ENCODE results near the gene TUBAL3. TPM values are rescaled to one million over a fixed set of nuclear protein-coding genes. Genes with fewer than 3 reads are reported as not detected.
"Not testable (repeated sequence)": the region's sequence is repeated elsewhere in the genome, so short reads cannot be mapped to it uniquely, and the experiment has no call there.

TUBAL3 gene
- polyA plus RNA-seq, 1 experiment = not detected

- CTCF ChIA-PET = interaction anchor here (1.0 to 1.2 kb wide), 2 partner anchors 20 to 219 kb away, joined by 3 read pairs; no protein-coding TSS in a partner anchor
- POLR2A ChIA-PET = no interaction called here
- no peaks in the 10 kb centered on the region for H3K36me3 ChIP-seq (ENCODE audit: control insufficient read depth, insufficient read depth, low read length)
- no peak overlapping the region for H3K4me3 ChIP-seq (ENCODE audit: low read depth, low read length)
- TF ChIP-seq CTCF (IDR thresholded peaks at IDR 0.05; ENCODE audit: insufficient read depth, low read depth, low read length) = no peak
- H3K27me3 ChIP-seq (ENCODE audit: control insufficient read depth, insufficient read depth, low read length) = no peaks in the 10 kb centered on the region
- no peak for DNase-seq (ENCODE audit: low read depth)
Measured at GRCh38 chr10:5381187-5381586, 23.4 kb downstream of the TUBAL3 start.

GRCh38 chr10:5380395-5380794, 24.2 kb downstream of the TUBAL3 start:
- POLR2A ChIA-PET; H3K27me3 ChIP-seq (ENCODE audit: control insufficient read depth, insufficient read depth, low read length); H3K36me3 ChIP-seq (ENCODE audit: control insufficient read depth, insufficient read depth, low read length); H3K4me3 ChIP-seq (ENCODE audit: low read depth, low read length); DNase-seq (ENCODE audit: low read depth): not testable (repeated sequence)
- CTCF ChIA-PET = interaction anchor here (0.7 to 1.5 kb wide), 4 partner anchors 19 to 531 kb away, joined by 3 to 10 read pairs (median 3); no protein-coding TSS in a partner anchor

GRCh38 chr10:5379202-5379601, 25.4 kb downstream of the TUBAL3 start:
- POLR2A ChIA-PET; H3K36me3 ChIP-seq (ENCODE audit: control insufficient read depth, insufficient read depth, low read length); H3K27me3 ChIP-seq (ENCODE audit: control insufficient read depth, insufficient read depth, low read length); DNase-seq (ENCODE audit: low read depth); H3K4me3 ChIP-seq (ENCODE audit: low read depth, low read length): not testable (repeated sequence)
- CTCF ChIA-PET = interaction anchor here (1.5 kb wide), 1 partner anchor 529 kb away, joined by 10 read pairs; no protein-coding TSS in a partner anchor

GRCh38 chr10:5376450-5376849, 28.2 kb downstream of the TUBAL3 start:
- Histone ChIP-seq H3K36me3 (ENCODE audit: control insufficient read depth, insufficient read depth, low read length) (no peaks in the 10 kb centered on the region), H3K4me3 (ENCODE audit: low read depth, low read length) (no peak overlapping the region), H3K27me3 (ENCODE audit: control insufficient read depth, insufficient read depth, low read length) (no peaks in the 10 kb centered on the region)
- no peak for DNase-seq (ENCODE audit: low read depth)
- TF ChIP-seq CTCF (IDR thresholded peaks at IDR 0.05; ENCODE audit: insufficient read depth, low read depth, low read length) = no peak
- ChIA-PET POLR2A (no interaction called here), CTCF (no interaction called here)

- TF ChIP-seq CTCF (IDR thresholded peaks at IDR 0.05; ENCODE audit: insufficient read depth, low read depth, low read length) = no peak
- Histone ChIP-seq H3K4me3 (ENCODE audit: low read depth, low read length) (no peak overlapping the region), H3K27me3 (ENCODE audit: control insufficient read depth, insufficient read depth, low read length) (no peaks in the 10 kb centered on the region), H3K36me3 (ENCODE audit: control insufficient read depth, insufficient read depth, low read length) (no peaks in the 10 kb centered on the region)
- no peak for DNase-seq (ENCODE audit: low read depth)
- CTCF ChIA-PET = interaction anchor here (1.5 to 1.8 kb wide), 2 partner anchors 10 to 524 kb away, joined by 4 to 10 read pairs; no protein-coding TSS in a partner anchor
- POLR2A ChIA-PET = no interaction called here
Measured at GRCh38 chr10:5373891-5374611, 30.6 kb downstream of the TUBAL3 start.

- TF ChIP-seq CTCF (IDR thresholded peaks at IDR 0.05; ENCODE audit: insufficient read depth, low read depth, low read length) = no peak
- H3K36me3 ChIP-seq (ENCODE audit: control insufficient read depth, insufficient read depth, low read length) = no peaks in the 10 kb centered on the region
- H3K4me3 ChIP-seq (ENCODE audit: low read depth, low read length) = no peak overlapping the region
- POLR2A ChIA-PET = no interaction called here
- no peaks in the 10 kb centered on the region for H3K27me3 ChIP-seq (ENCODE audit: control insufficient read depth, insufficient read depth, low read length)
- CTCF ChIA-PET = interaction anchor here (1.3 kb wide), 1 partner anchor 10 kb away, joined by 5 read pairs; no protein-coding TSS in a partner anchor
- DNase-seq (ENCODE audit: low read depth) = no peak
Measured at GRCh38 chr10:5373307-5373706, 31.3 kb downstream of the TUBAL3 start.

All from BJ (cell line).